Measurements from ENCODE around the gene RPH3AL.

RPH3AL gene

GRCh38 chr17:381941-382643 lies 29.5 kb upstream of the RPH3AL start:
- no peak overlapping the region for H4K8ac ChIP-seq (ENCODE audit: low read depth, low read length)
- H3K79me2 ChIP-seq (ENCODE audit: control insufficient read depth, insufficient read depth, low read length, poor library complexity), result peaks cover 2% of the 10 kb centered on the region
- no peak overlapping the region for H2BK5ac ChIP-seq (ENCODE audit: low read depth, low read length, poor library complexity)
- no peak overlapping the region for H3K9ac ChIP-seq (ENCODE audit: low read length)
- no peak overlapping the region for H2BK120ac ChIP-seq (ENCODE audit: insufficient read depth, low read length, poor library complexity)
- peaks cover 2% of the 10 kb centered on the region for H3K9me3 ChIP-seq (ENCODE audit: insufficient read depth, low read depth, low read length)
- no peak overlapping the region for H3K14ac ChIP-seq (ENCODE audit: low read length)
- no CpG with 5 or more reads among the region's 9 CpGs for WGBS (ENCODE audit: extremely low coverage, insufficient coverage, insufficient read length)
- no peak overlapping the region for H4K12ac ChIP-seq (ENCODE audit: low read depth, low read length)
- H3K27me3 ChIP-seq (ENCODE audit: insufficient read depth, low read length), result peaks cover 19% of the 10 kb centered on the region
- peak overlapping the region; percentile 35 for H2AFZ ChIP-seq (ENCODE audit: insufficient read depth, low read length, poor library complexity)
- H3K18ac ChIP-seq (ENCODE audit: low read length), result no peak overlapping the region
- no peak for DNase-seq
- no peak overlapping the region for H3K4me2 ChIP-seq (ENCODE audit: low read length)
- H3K79me1 ChIP-seq (ENCODE audit: low read length), result peaks cover 3% of the 10 kb centered on the region
- no peaks in the 10 kb centered on the region for H3K36me3 ChIP-seq (ENCODE audit: control insufficient read depth in 1 of 2, insufficient read depth in 2 of 2, low read length in 2 of 2)
- H3K23ac ChIP-seq (ENCODE audit: low read length), result no peak overlapping the region
- no peak overlapping the region for H4K91ac ChIP-seq (ENCODE audit: low read depth, low read length)
- H3K4me3 ChIP-seq (ENCODE audit: low read depth, low read length), result no peak overlapping the region
- no peak overlapping the region for H3K27ac ChIP-seq (ENCODE audit: low read depth, low read length)
- H2BK12ac ChIP-seq (ENCODE audit: low read length), result no peak overlapping the region
- peaks cover 6 to 7% of the 10 kb centered on the region in 2 experiments for H3K4me1 ChIP-seq (ENCODE audit: control insufficient read depth in 1 of 2, insufficient read depth in 2 of 2, low read length in 2 of 2)
- H2AK5ac ChIP-seq (ENCODE audit: low read length), result no peak overlapping the region
- H3K4ac ChIP-seq (ENCODE audit: low read depth, low read length), result no peak overlapping the region

- H3K36me3 ChIP-seq (ENCODE audit: control insufficient read depth in 1 of 2, insufficient read depth in 2 of 2, low read length in 2 of 2), result no peaks in the 10 kb centered on the region
- peaks cover 6 to 7% of the 10 kb centered on the region in 2 experiments for H3K4me1 ChIP-seq (ENCODE audit: control insufficient read depth in 1 of 2, insufficient read depth in 2 of 2, low read length in 2 of 2)
- no peak overlapping the region for H2BK12ac ChIP-seq (ENCODE audit: low read length)
- H4K12ac ChIP-seq (ENCODE audit: low read depth, low read length), result no peak overlapping the region
- no peak overlapping the region for H3K14ac ChIP-seq (ENCODE audit: low read length)
- no peak for DNase-seq
- peaks cover 2% of the 10 kb centered on the region for H3K9me3 ChIP-seq (ENCODE audit: insufficient read depth, low read depth, low read length)
- no peak overlapping the region for H2AFZ ChIP-seq (ENCODE audit: insufficient read depth, low read length, poor library complexity)
- no peak overlapping the region for H3K4me2 ChIP-seq (ENCODE audit: low read length)
- no peak overlapping the region for H2AK5ac ChIP-seq (ENCODE audit: low read length)
- H4K8ac ChIP-seq (ENCODE audit: low read depth, low read length), result no peak overlapping the region
- H3K18ac ChIP-seq (ENCODE audit: low read length), result no peak overlapping the region
- WGBS (ENCODE audit: extremely low coverage, insufficient coverage, insufficient read length), result no CpG with 5 or more reads among the region's 8 CpGs
- H3K27ac ChIP-seq (ENCODE audit: low read depth, low read length), result no peak overlapping the region
- no peak overlapping the region for H2BK5ac ChIP-seq (ENCODE audit: low read depth, low read length, poor library complexity)
- H3K4ac ChIP-seq (ENCODE audit: low read depth, low read length), result no peak overlapping the region
- no peak overlapping the region for H3K23ac ChIP-seq (ENCODE audit: low read length)
- no peak overlapping the region for H2BK120ac ChIP-seq (ENCODE audit: insufficient read depth, low read length, poor library complexity)
- H3K27me3 ChIP-seq (ENCODE audit: insufficient read depth, low read length), result peaks cover 19% of the 10 kb centered on the region
- H3K79me1 ChIP-seq (ENCODE audit: low read length), result peaks cover 3% of the 10 kb centered on the region
- no peak overlapping the region for H3K4me3 ChIP-seq (ENCODE audit: low read depth, low read length)
- H4K91ac ChIP-seq (ENCODE audit: low read depth, low read length), result no peak overlapping the region
- H3K79me2 ChIP-seq (ENCODE audit: control insufficient read depth, insufficient read depth, low read length, poor library complexity), result peaks cover 2% of the 10 kb centered on the region
- H3K9ac ChIP-seq (ENCODE audit: low read length), result no peak overlapping the region
Measured at GRCh38 chr17:381516-381915, 28.9 kb upstream of the RPH3AL start.

- Histone ChIP-seq H4K8ac (ENCODE audit: low read depth, low read length) (no peak overlapping the region), H3K79me1 (ENCODE audit: low read length) (no peaks in the 10 kb centered on the region), H2BK5ac (ENCODE audit: low read depth, low read length, poor library complexity) (no peak overlapping the region), H3K79me2 (ENCODE audit: control insufficient read depth, insufficient read depth, low read length, poor library complexity) (no peaks in the 10 kb centered on the region), H4K12ac (ENCODE audit: low read depth, low read length) (no peak overlapping the region), H3K36me3 (ENCODE audit: control insufficient read depth in 1 of 2, insufficient read depth in 2 of 2, low read length in 2 of 2) (no peaks in the 10 kb centered on the region), H2BK120ac (ENCODE audit: insufficient read depth, low read length, poor library complexity) (no peak overlapping the region), H3K9me3 (ENCODE audit: insufficient read depth, low read depth, low read length) (no peaks in the 10 kb centered on the region), H3K27ac (ENCODE audit: low read depth, low read length) (no peak overlapping the region), H3K4ac (ENCODE audit: low read depth, low read length) (no peak overlapping the region), H3K14ac (ENCODE audit: low read length) (no peak overlapping the region), H2BK12ac (ENCODE audit: low read length) (no peak overlapping the region), H3K4me2 (ENCODE audit: low read length) (no peak overlapping the region), H4K91ac (ENCODE audit: low read depth, low read length) (no peak overlapping the region), H3K27me3 (ENCODE audit: insufficient read depth, low read length) (peaks cover 10% of the 10 kb centered on the region), H3K4me1 (ENCODE audit: control insufficient read depth in 1 of 2, insufficient read depth in 2 of 2, low read length in 2 of 2) (no peaks in the 10 kb centered on the region), H3K9ac (ENCODE audit: low read length) (no peak overlapping the region), H2AK5ac (ENCODE audit: low read length) (no peak overlapping the region), H3K23ac (ENCODE audit: low read length) (no peak overlapping the region), H3K18ac (ENCODE audit: low read length) (no peak overlapping the region), H3K4me3 (ENCODE audit: low read depth, low read length) (no peak overlapping the region), H2AFZ (ENCODE audit: insufficient read depth, low read length, poor library complexity) (no peak overlapping the region)
- DNase-seq, result no peak
- no CpG with 5 or more reads among the region's 28 CpGs for WGBS (ENCODE audit: extremely low coverage, insufficient coverage, insufficient read length)
Measured at GRCh38 chr17:379531-380465, 27.2 kb upstream of the RPH3AL start.

GRCh38 chr17:378068-378467 lies 25.5 kb upstream of the RPH3AL start:
- H2BK12ac ChIP-seq (ENCODE audit: low read length), result no peak overlapping the region
- no peak overlapping the region for H3K14ac ChIP-seq (ENCODE audit: low read length)
- no peak overlapping the region for H3K23ac ChIP-seq (ENCODE audit: low read length)
- WGBS (ENCODE audit: extremely low coverage, insufficient coverage, insufficient read length), result no CpG with 5 or more reads among the region's 5 CpGs
- no peak overlapping the region for H4K12ac ChIP-seq (ENCODE audit: low read depth, low read length)
- no peak overlapping the region for H4K91ac ChIP-seq (ENCODE audit: low read depth, low read length)
- no peaks in the 10 kb centered on the region for H3K4me1 ChIP-seq (ENCODE audit: control insufficient read depth in 1 of 2, insufficient read depth in 2 of 2, low read length in 2 of 2)
- no peak overlapping the region for H3K18ac ChIP-seq (ENCODE audit: low read length)
- H3K4ac ChIP-seq (ENCODE audit: low read depth, low read length), result no peak overlapping the region
- no peak overlapping the region for H3K4me3 ChIP-seq (ENCODE audit: low read depth, low read length)
- H3K27ac ChIP-seq (ENCODE audit: low read depth, low read length), result no peak overlapping the region
- no peak overlapping the region for H2AFZ ChIP-seq (ENCODE audit: insufficient read depth, low read length, poor library complexity)
- H3K27me3 ChIP-seq (ENCODE audit: insufficient read depth, low read length), result no peaks in the 10 kb centered on the region
- no peak overlapping the region for H2BK120ac ChIP-seq (ENCODE audit: insufficient read depth, low read length, poor library complexity)
- H3K9me3 ChIP-seq (ENCODE audit: insufficient read depth, low read depth, low read length), result no peaks in the 10 kb centered on the region
- no peak overlapping the region for H2BK5ac ChIP-seq (ENCODE audit: low read depth, low read length, poor library complexity)
- DNase-seq, result no peak
- H3K4me2 ChIP-seq (ENCODE audit: low read length), result no peak overlapping the region
- no peaks in the 10 kb centered on the region for H3K79me1 ChIP-seq (ENCODE audit: low read length)
- H4K8ac ChIP-seq (ENCODE audit: low read depth, low read length), result no peak overlapping the region
- H3K36me3 ChIP-seq (ENCODE audit: control insufficient read depth in 1 of 2, insufficient read depth in 2 of 2, low read length in 2 of 2), result no peaks in the 10 kb centered on the region
- no peak overlapping the region for H2AK5ac ChIP-seq (ENCODE audit: low read length)
- H3K79me2 ChIP-seq (ENCODE audit: control insufficient read depth, insufficient read depth, low read length, poor library complexity), result no peaks in the 10 kb centered on the region
- no peak overlapping the region for H3K9ac ChIP-seq (ENCODE audit: low read length)

All from trophoblast cell (in vitro differentiated cells and primary cell).